Large intestine (tissue), 3 donors: ENCODE data around the gene SELENOS. TPM values are rescaled to one million over a fixed set of nuclear protein-coding genes. Genes with fewer than 3 reads are reported as not detected.

Experiments
- DNase-seq, 2 donors: peaks; one replicate each; pipeline versions ENCODE4 v3.0.0 to v3.0.0-alpha.2; 2013
- H3K27ac ChIP-seq: one replicate; pipeline ENCODE4 v1.5.1; 2013; ENCODE audit warnings: low read length
- H3K27me3 ChIP-seq: 2 replicates; pipeline ENCODE4 v1.6.1; 2013; ENCODE audit warnings: low read length; ENCODE audit not compliant: control insufficient read depth, insufficient read depth
- H3K36me3 ChIP-seq: 2 replicates; pipeline ENCODE4 v1.6.1; 2013; ENCODE audit warnings: low read length; ENCODE audit not compliant: control insufficient read depth, insufficient read depth
- H3K4me1 ChIP-seq: one replicate; pipeline ENCODE4 v1.6.1; 2013; ENCODE audit warnings: low read length; ENCODE audit not compliant: control insufficient read depth, insufficient read depth
- H3K4me3 ChIP-seq: one replicate; pipeline ENCODE4 v1.5.1; 2013; ENCODE audit warnings: low read length
- H3K9me3 ChIP-seq: one replicate; pipeline ENCODE4 v1.6.1; 2013; ENCODE audit warnings: mild to moderate bottlenecking, low read depth, low read length, moderate library complexity; ENCODE audit not compliant: control insufficient read depth
- WGBS: methylation state at CpG from one replicate; pipeline ENCODE4 v1.1.5; 2013; ENCODE audit warnings: low lambda C conversion rate; ENCODE audit not compliant: insufficient coverage; 5-methylcytosine and 5-hydroxymethylcytosine counted together
- polyA plus RNA-seq: library from polyadenylated mRNA; unstranded; fragments of 120-200 nt; gene quantifications from one replicate; pipeline ENCODE4 v1.2.1, GENCODE V29; 2013

The SELENOS gene
- polyA plus RNA-seq, 1 donor = 83.5 TPM

DNA sequence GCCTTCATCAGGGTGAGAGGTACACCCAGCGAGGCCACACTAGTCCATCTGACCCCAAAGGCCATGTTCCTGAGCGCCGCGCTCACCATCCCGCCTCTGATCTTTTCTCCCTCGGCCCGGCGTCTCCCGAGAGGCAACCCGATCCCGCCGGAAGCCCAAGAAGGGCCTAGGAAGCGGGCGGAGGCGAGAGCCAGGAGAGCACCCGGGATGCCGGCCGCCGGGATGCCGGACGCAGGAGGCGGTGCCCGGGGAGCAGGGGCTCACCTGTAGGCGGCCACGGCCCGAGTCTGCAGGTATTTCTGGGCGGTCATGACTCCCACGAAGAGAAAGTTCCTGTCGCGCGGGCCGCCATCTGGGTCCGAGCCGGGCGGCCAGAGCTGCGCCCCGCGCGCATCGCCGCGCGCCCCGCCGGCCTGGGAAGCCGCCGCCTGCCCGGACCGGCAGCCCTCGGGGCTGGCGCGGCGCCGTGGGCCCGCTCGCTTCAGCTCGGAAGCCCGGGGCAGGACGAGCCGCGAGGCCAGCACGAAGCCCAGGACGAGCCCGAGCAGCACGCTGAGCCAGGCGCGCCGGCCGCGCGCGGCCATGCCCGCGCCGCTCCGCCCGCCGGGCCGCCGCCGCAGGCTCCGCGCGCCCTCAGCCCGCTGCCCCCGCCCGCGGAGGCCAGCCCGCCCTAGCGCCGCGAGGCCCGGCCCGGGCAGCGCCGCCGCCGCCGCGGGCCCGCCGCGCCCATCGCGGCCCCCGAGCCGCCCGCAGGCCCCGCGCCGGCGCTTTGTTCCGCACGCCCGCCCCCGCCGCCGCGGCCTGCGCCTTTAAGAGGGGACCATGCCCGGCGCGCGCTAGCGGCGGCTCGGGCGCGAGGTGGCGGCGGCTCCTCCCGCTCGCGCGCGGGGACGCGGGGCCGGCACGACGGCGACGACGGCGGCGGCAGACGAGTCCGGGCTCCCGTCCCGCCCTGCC is 26.1 kb downstream of the SELENOS start:
- H3K4me3 ChIP-seq = peak overlapping the region; percentile 76
- H3K4me1 ChIP-seq = peaks cover 9% of the 10 kb centered on the region
- H3K9me3 ChIP-seq = no peaks in the 10 kb centered on the region
- peak; percentile 38 to 52 for DNase-seq
- H3K27ac ChIP-seq = peak overlapping the region; percentile 62
- H3K27me3 ChIP-seq = no peaks in the 10 kb centered on the region
- H3K36me3 ChIP-seq = no peaks in the 10 kb centered on the region
- WGBS = no CpG with 5 or more reads among the region's 150 CpGs

DNA sequence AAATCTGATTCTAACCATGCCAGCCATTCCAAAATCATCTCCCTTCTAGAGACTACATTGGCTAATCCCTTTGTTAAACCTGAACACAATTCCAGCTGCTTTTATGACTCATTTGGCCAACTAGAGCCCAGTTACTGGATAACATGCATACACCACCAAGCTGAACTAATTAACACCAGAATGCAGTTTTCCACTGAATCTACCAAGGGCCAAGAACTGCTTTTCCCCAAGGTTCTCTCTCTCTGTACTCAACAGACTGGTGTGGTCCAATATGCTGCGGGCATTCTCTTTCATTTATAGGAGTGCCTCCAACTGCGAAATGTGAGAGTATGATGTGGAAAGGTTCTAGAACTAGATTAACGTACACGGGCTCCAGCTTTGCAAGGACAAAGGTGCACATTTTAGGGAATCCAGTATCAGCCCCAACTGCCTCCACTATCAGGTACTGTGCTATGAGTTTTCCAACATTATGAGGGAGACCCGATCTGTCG is 26.9 kb downstream of the SELENOS start:
- 27% methylated on average over 4 of the region's 6 CpGs for WGBS
- Histone ChIP-seq H3K27ac (no peak overlapping the region), H3K27me3 (no peaks in the 10 kb centered on the region), H3K4me3 (peak overlapping the region; percentile 76), H3K4me1 (peaks cover 6% of the 10 kb centered on the region), H3K36me3 (no peaks in the 10 kb centered on the region), H3K9me3 (no peaks in the 10 kb centered on the region)
- peak in 1 of 2 donors; percentile 29 for DNase-seq

DNA sequence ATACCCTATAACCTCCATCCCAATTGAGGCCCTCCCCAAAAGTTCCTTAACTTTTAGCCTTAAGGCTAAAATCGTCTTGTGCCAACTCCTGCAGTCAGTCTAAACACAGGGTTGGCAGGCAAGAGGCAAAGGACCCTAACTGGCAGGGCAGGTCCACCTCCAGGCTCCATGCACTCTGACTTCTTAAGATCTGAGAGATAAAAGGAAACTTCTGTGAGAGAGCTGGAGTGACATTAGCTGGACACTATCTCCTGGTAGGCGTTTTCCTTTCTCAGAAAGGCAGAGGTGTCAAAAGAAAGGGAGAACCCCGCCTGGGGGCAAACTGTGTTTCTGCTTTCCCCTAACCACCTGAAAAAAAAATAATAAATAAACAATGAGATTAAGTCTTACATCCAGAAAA is 29.0 kb downstream of the SELENOS start:
- no peaks in the 10 kb centered on the region for H3K36me3 ChIP-seq
- WGBS = 70% methylated on average over 2 of the region's 3 CpGs
- H3K4me1 ChIP-seq = peaks cover 6% of the 10 kb centered on the region
- H3K27me3 ChIP-seq = no peaks in the 10 kb centered on the region
- no peaks in the 10 kb centered on the region for H3K9me3 ChIP-seq
- DNase-seq = no peak
- no peak overlapping the region for H3K4me3 ChIP-seq
- no peak overlapping the region for H3K27ac ChIP-seq

DNA sequence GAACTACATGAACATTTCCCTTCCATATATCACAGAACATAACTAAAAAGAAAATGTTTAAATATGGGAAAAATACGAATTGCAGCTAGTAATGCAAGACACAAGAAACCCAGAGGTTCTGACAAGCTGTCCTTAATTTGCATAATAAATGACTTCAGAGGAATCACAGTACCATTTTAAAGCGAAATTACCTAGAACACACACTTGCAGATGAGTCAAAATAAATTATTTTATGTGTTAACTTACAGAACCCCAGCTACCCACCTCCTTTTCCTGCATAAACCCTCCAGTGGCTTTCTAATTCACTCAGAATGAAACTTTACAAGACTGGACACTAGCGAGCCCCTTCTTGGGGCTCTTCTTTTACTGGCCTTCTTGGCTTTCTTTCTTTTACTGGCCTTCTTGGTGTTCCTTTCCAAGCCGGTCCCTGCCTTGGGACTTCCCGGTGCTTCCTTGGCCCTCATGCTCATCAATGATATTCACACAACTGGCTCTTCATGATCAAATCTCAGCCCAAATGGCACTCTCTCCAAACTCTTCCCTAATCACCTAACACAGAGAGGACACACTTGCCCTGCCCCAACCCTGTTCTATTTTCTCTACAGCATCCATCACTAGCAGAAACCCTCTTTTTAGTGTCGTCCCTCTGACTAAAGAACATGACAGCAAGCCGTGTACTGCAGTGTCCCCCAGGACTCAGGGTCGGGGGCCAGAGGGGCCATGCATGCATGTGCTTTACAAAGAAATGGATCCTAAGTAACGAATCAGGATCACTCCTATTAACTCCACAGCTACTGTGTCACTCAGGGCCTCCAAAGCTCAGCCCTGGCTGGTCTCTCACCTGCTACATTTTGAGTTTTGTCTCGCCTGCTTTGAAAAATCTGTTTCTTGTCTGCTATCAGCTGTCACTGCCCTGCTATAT is 30.2 kb downstream of the SELENOS start:
- WGBS = 100% methylated on average over 1 of the region's 10 CpGs
- peaks cover 4% of the 10 kb centered on the region for H3K36me3 ChIP-seq
- no peaks in the 10 kb centered on the region for H3K9me3 ChIP-seq
- no peak overlapping the region for H3K27ac ChIP-seq
- DNase-seq = no peak
- H3K4me3 ChIP-seq = no peak overlapping the region
- no peaks in the 10 kb centered on the region for H3K27me3 ChIP-seq
- peaks cover 6% of the 10 kb centered on the region for H3K4me1 ChIP-seq

DNA sequence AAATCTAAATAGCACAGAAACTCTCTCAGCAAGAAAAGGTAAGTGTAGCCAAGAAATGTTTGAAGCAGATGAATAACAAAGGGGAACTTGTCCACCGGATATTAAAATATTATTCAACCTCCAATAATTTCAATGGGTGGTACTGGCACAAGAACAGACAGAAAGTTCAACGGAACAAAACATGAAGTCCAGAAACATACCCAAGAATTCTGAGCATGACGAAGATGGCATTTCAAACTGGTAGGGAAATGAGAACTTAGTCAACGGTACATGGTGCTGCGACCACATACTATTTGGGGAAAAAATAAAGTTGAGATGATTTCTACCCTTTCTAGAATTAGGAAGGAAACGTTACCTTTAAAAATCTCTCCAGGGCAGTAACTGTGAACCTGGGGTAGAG is 30.9 kb downstream of the SELENOS start:
- Histone ChIP-seq H3K27ac (no peak overlapping the region), H3K36me3 (peaks cover 6% of the 10 kb centered on the region), H3K4me3 (no peak overlapping the region), H3K27me3 (no peaks in the 10 kb centered on the region), H3K4me1 (peaks cover 6% of the 10 kb centered on the region), H3K9me3 (no peaks in the 10 kb centered on the region)
- WGBS = 88% methylated on average over 5 of the region's 6 CpGs
- DNase-seq = no peak

DNA sequence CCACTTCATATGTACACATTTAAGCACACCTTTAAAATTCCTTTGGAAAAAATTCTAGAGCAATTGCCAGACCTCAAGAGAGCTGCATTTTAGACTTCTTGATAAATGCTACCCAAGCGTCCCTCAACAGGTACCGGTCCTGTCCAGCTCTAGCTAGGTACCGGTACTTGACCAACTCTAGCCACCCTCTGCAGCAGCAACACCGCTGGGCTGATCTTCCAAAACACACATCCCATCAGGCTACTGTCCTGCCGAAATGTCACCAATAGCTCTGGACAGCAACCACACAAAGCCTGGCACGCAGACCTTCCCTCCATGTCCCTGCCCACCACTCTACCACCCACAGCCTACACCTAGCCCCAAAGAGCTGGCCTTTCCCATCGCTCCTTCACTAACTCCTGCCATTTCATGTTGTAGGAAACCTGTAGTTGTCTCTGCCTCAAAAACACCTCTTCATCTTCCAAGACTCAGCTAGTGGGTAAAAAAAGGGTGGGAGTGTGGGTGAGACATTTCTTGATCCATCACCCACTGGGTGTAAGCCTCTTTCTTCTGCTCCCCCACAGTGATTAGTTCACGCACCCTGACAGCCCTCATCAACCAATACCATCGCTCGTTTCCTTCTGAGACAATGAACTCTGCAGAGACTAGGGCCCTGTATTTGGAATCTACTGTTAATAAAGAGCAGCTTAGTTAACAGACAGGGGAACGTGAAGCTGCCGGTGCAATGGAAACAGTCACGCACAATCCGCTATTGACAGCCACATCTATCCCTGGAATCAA is 32.2 kb downstream of the SELENOS start:
- H3K27ac ChIP-seq = no peak overlapping the region
- peaks cover 6% of the 10 kb centered on the region for H3K36me3 ChIP-seq
- no peak overlapping the region for H3K4me3 ChIP-seq
- H3K4me1 ChIP-seq = peaks cover under 1% of the 10 kb centered on the region
- H3K9me3 ChIP-seq = no peaks in the 10 kb centered on the region
- no CpG with 5 or more reads among the region's 14 CpGs for WGBS
- no peaks in the 10 kb centered on the region for H3K27me3 ChIP-seq
- no peak for DNase-seq

DNA sequence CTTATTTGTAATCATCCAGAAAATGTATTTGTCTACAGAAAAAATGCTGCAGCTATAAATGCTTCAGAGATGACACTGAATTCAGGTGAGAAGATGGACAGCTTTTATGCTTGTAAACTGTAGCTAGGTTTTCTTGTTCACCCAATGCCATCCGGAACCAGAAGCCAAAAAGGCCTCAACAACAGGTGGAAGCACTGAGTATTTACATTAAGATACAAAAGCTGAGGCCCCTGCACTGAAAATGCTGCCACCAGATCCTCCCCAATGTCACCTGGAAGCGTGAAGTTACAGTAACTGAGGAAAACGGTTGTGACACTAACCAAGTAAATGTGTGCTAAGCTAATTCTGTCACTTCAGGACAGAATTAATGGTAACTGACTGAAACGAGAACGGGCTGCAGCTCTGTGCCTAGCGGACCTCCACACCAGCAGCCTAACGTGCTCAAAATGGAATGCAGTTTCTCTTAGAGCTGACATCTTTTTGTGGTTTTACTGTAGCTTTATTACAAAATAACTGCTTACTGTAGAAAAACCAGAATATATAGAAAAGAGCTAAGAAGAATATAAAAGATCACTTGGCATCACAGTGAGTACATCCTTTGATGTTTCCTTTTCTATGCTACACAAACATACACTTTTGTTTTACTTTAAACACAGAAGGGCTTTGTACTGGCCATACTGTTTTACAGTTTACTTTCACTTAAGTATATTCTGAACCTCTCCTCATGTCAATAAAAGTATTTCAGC is 33.1 kb downstream of the SELENOS start:
- Histone ChIP-seq H3K9me3 (no peaks in the 10 kb centered on the region), H3K4me3 (no peak overlapping the region), H3K36me3 (peaks cover 6% of the 10 kb centered on the region), H3K4me1 (no peaks in the 10 kb centered on the region), H3K27me3 (no peaks in the 10 kb centered on the region), H3K27ac (no peak overlapping the region)
- no CpG with 5 or more reads among the region's 7 CpGs for WGBS
- no peak for DNase-seq

DNA sequence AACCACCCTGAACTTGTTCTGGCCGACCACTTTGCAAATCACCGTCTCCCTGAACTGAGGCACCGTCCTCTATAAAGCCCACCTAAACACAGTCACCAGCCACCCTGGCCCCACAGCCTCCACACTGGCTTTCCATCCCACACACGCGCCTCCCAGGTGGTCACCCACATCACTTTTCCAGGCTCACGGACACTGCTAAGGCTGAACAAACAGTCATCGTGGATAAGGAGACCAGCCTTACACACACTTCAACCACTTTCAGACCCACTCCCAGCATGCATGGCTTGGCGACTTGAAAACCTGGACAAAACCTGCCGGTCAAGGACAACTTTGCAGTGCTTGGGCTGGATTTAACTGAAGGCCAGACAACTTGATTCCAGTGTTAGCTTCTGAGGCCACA is 33.9 kb downstream of the SELENOS start:
- no peak for DNase-seq
- H3K27ac ChIP-seq = no peak overlapping the region
- peaks cover 6% of the 10 kb centered on the region for H3K36me3 ChIP-seq
- no peak overlapping the region for H3K4me3 ChIP-seq
- no peaks in the 10 kb centered on the region for H3K4me1 ChIP-seq
- no peaks in the 10 kb centered on the region for H3K9me3 ChIP-seq
- WGBS = no CpG with 5 or more reads among the region's 9 CpGs
- H3K27me3 ChIP-seq = no peaks in the 10 kb centered on the region

DNA sequence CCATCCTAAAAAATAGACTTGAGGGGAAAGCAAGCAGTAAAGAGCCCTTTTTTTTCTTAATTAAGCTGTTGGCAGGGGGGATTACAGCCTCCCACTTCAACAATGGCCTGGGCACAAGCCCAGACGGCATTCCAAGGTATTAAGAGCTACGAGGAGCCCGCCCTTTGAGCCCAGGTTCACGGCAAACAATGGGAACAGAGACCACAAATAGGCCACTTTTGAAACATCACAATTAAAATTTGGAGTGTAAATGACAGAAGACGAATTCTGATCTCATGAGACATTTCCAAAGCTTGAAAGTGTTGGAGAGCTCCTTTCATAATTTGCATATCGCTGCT is 34.3 kb downstream of the SELENOS start:
- no peaks in the 10 kb centered on the region for H3K9me3 ChIP-seq
- H3K27me3 ChIP-seq = no peaks in the 10 kb centered on the region
- H3K4me1 ChIP-seq = no peaks in the 10 kb centered on the region
- DNase-seq = no peak
- 93% methylated on average over 2 of the region's 6 CpGs for WGBS
- H3K36me3 ChIP-seq = peaks cover 6% of the 10 kb centered on the region
- H3K4me3 ChIP-seq = no peak overlapping the region
- H3K27ac ChIP-seq = no peak overlapping the region
